Osteoblast (primary cell): ENCODE measurements around the gene KIF15. TPM values are rescaled to one million over a fixed set of nuclear protein-coding genes. Genes with fewer than 3 reads are reported as not detected.

Source experiments
- DNase-seq: peaks from one replicate; pipeline ENCODE4 v3.0.0; 2011; ENCODE audit warnings: low spot score, mixed read lengths; ENCODE audit not compliant: insufficient read length; ENCODE audit errors: missing footprints
- H2AFZ ChIP-seq: 2 replicates; pipeline ENCODE4 v1.6.0; 2011; ENCODE audit warnings: mild to moderate bottlenecking, low read length
- H3K27ac ChIP-seq: 2 replicates; pipeline ENCODE4 v1.5.1; 2011; ENCODE audit warnings: mild to moderate bottlenecking, low read depth, low read length, moderate library complexity
- H3K27me3 ChIP-seq: 2 replicates; pipeline ENCODE4 v1.6.0; 2012; ENCODE audit warnings: mild to moderate bottlenecking, control low read depth, inconsistent platforms, low read length, moderate library complexity; ENCODE audit not compliant: insufficient read depth
- H3K36me3 ChIP-seq: 2 replicates; pipeline ENCODE4 v1.5.1; 2011; ENCODE audit warnings: mild to moderate bottlenecking, low read length, control low read depth, moderate library complexity; ENCODE audit not compliant: insufficient read depth
- H3K4me1 ChIP-seq: 2 replicates; pipeline ENCODE4 v1.5.1; 2011; ENCODE audit warnings: mild to moderate bottlenecking, low read length, control low read depth, moderate library complexity; ENCODE audit not compliant: insufficient read depth
- H3K4me2 ChIP-seq: 2 replicates; pipeline ENCODE4 v1.6.0; 2011; ENCODE audit warnings: mild to moderate bottlenecking, low read length; ENCODE audit not compliant: insufficient read depth
- H3K4me3 ChIP-seq: fragments of 200-600 bp; sonication (generic); 3 replicates; pipeline ENCODE4 v1.5.1; 2012; ENCODE audit warnings: mild to moderate bottlenecking, low read length, inconsistent platforms; ENCODE audit not compliant: insufficient read depth
- H3K79me2 ChIP-seq: 2 replicates; pipeline ENCODE4 v1.6.0; 2012; ENCODE audit warnings: mild to moderate bottlenecking, low read length, control low read depth, inconsistent platforms; ENCODE audit not compliant: insufficient read depth
- H3K9me3 ChIP-seq: 2 replicates; pipeline ENCODE4 v1.5.1; 2011; ENCODE audit warnings: low read depth, low read length, control low read depth
- H4K20me1 ChIP-seq: 2 replicates; pipeline ENCODE4 v1.6.0; 2012; ENCODE audit warnings: mild to moderate bottlenecking, low read length, control low read depth; ENCODE audit not compliant: insufficient read depth
- CTCF ChIP-seq: IDR thresholded peaks from 2 replicates; pipeline ENCODE4 v1.5.1; 2011; ENCODE audit warnings: mild to moderate bottlenecking, low read depth, low read length, moderate library complexity; ENCODE audit errors: extremely low read depth
- total RNA-seq: library from RNA; depleted of rRNA; stranded (reverse); fragments of >200 nt; gene quantifications from 2 replicates; pipeline ENCODE4 v1.2.3, GENCODE V29; 2012

KIF15 gene
- total RNA-seq, 1 donor = 1.8 TPM

DNA sequence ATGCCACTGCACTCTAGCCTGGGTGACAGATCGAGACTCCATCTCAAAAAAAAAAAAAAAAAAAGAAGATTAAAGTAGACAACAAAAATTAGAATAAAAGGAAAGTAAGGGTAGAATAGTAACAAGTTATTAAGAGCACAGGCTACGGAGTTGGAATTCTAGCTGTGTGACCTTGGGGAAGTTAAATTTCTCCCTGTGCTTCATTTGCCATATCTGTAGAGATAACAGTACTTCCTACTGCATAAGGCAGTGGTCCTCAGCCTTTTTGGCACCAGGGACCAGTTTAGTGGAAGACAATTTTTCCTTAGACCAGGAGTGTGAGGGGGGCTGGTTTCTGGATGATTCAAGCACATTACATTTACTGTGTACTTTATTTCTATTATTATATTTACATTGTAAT is 71.4 kb downstream of the KIF15 start:
- Histone ChIP-seq H3K4me2 (no peak overlapping the region), H3K4me1 (no peaks in the 10 kb centered on the region), H3K9me3 (no peaks in the 10 kb centered on the region), H3K36me3 (peaks cover 10% of the 10 kb centered on the region), H3K4me3 (no peak overlapping the region), H4K20me1 (no peaks in the 10 kb centered on the region), H3K27me3 (no peaks in the 10 kb centered on the region), H2AFZ (no peak overlapping the region), H3K27ac (no peak overlapping the region), H3K79me2 (no peaks in the 10 kb centered on the region)
- no peak for DNase-seq
- TF ChIP-seq CTCF = no peak

GRCh38 chr3:44833394-44833793 is 71.8 kb downstream of the KIF15 start:
- Histone ChIP-seq H3K79me2 (no peaks in the 10 kb centered on the region), H3K4me3 (no peak overlapping the region), H3K27me3 (no peaks in the 10 kb centered on the region), H4K20me1 (no peaks in the 10 kb centered on the region), H3K4me1 (no peaks in the 10 kb centered on the region), H3K27ac (no peak overlapping the region), H3K9me3 (no peaks in the 10 kb centered on the region), H3K36me3 (peaks cover 15% of the 10 kb centered on the region), H3K4me2 (no peak overlapping the region), H2AFZ (no peak overlapping the region)
- no peak for DNase-seq
- TF ChIP-seq CTCF = no peak

DNA sequence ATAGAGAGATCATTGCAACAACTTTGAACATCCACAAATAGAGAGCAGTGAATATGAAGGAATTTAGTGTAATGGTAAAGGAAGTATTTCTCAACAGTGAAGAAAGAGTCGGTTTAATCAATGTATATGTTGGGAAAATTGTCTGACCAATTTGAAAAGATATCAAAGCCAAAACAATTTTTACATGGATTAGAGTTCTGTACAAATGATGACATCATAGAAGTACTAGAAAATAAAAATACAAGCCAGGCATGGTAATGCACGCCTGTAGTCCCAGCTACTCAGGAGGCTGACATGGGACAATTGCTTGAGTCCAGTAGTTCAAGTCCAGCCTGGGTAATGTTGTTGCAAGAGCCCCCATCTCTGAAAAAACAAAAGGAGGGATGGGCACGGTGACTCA is 74.1 kb downstream of the KIF15 start:
- TF ChIP-seq CTCF = no peak
- Histone ChIP-seq H3K79me2 (no peaks in the 10 kb centered on the region), H4K20me1 (no peaks in the 10 kb centered on the region)

DNA sequence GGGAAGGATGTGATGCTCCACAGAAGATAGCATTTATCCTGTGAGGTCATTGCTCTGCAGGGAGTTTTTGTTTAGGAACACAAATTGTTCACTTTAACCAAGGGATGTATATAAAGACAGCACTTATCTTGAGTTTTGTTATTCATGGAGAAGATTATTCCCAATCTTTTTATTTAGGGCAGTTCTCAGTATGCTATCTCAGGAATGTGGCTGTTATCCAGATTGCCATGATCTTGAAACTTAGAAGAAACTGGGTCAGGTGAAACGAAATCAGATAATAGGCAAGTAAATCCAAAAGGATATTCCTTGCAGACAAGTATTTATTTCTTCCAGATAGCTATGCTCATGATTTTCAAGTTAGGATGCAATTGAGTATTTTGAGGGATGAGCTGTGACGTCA is 80.8 kb downstream of the KIF15 start:
- H3K9me3 ChIP-seq = no peaks in the 10 kb centered on the region
- TF ChIP-seq CTCF = no peak
- H3K27ac ChIP-seq = no peak overlapping the region
- H3K4me2 ChIP-seq = no peak overlapping the region
- no peaks in the 10 kb centered on the region for H3K79me2 ChIP-seq
- no peak overlapping the region for H3K4me3 ChIP-seq
- no peaks in the 10 kb centered on the region for H3K27me3 ChIP-seq
- peaks cover 13% of the 10 kb centered on the region for H3K36me3 ChIP-seq
- no peak overlapping the region for H2AFZ ChIP-seq
- H3K4me1 ChIP-seq = peaks cover 5% of the 10 kb centered on the region
- H4K20me1 ChIP-seq = no peaks in the 10 kb centered on the region
- DNase-seq = no peak

More for the DNA sequence above, 74.1 kb downstream of the KIF15 start:
- H3K27ac ChIP-seq = no peak overlapping the region
- no peak overlapping the region for H2AFZ ChIP-seq
- H3K27me3 ChIP-seq = no peaks in the 10 kb centered on the region
- no peak for DNase-seq
- H3K4me1 ChIP-seq = no peaks in the 10 kb centered on the region
- H3K36me3 ChIP-seq = peaks cover 15% of the 10 kb centered on the region
- no peak overlapping the region for H3K4me2 ChIP-seq
- no peaks in the 10 kb centered on the region for H3K9me3 ChIP-seq
- no peak overlapping the region for H3K4me3 ChIP-seq
